GM19099 (cell line): ENCODE measurements around the gene RPS4Y1.

Experiments
- POLR2A ChIP-seq: IDR thresholded peaks from 3 replicates; pipeline ENCODE4 v1.6.1; 2011; ENCODE audit warnings: low read depth; ENCODE audit not compliant: insufficient read length; ENCODE audit errors: extremely low read depth

The RPS4Y1 gene

GRCh38 chrY:2841471-2841893, at the start of gene RPS4Y1:
Gene RPS4Y1 (plus strand): TSS chrY:2841602. CDS start chrY:2841625, 23 bp downstream.
- TF ChIP-seq POLR2A, result no peak

GRCh38 chrY:2796977-2797523, 44.4 kb upstream of the RPS4Y1 start:
- TF ChIP-seq POLR2A, result no peak

- no peak for TF ChIP-seq POLR2A
Observed at GRCh38 chrY:2797991-2798390, 43.4 kb upstream of the RPS4Y1 start.

GRCh38 chrY:2800246-2800645, 41.2 kb upstream of the RPS4Y1 start:
- no peak for TF ChIP-seq POLR2A

- no peak for TF ChIP-seq POLR2A
Observed at GRCh38 chrY:2824471-2824870, 16.9 kb upstream of the RPS4Y1 start.

GRCh38 chrY:2828497-2828896, 12.9 kb upstream of the RPS4Y1 start:
- no peak for TF ChIP-seq POLR2A

GRCh38 chrY:2835230-2835629, 6.2 kb upstream of the RPS4Y1 start:
- TF ChIP-seq POLR2A, result no peak

- no peak for TF ChIP-seq POLR2A
Observed at GRCh38 chrY:2837078-2837477, 4.3 kb upstream of the RPS4Y1 start.

- TF ChIP-seq POLR2A, result no peak
Observed at GRCh38 chrY:2837932-2838331, 3.5 kb upstream of the RPS4Y1 start.

GRCh38 chrY:2846791-2847190, 5.4 kb downstream of the RPS4Y1 start:
- TF ChIP-seq POLR2A, result no peak

- TF ChIP-seq POLR2A, result no peak
Observed at GRCh38 chrY:2848384-2848783, 7.0 kb downstream of the RPS4Y1 start.

GRCh38 chrY:2849368-2849767, 8.0 kb downstream of the RPS4Y1 start:
- no peak for TF ChIP-seq POLR2A

- TF ChIP-seq POLR2A, result no peak
Observed at GRCh38 chrY:2854145-2854774, 12.9 kb downstream of the RPS4Y1 start.

- TF ChIP-seq POLR2A, result no peak
Observed at GRCh38 chrY:2857068-2857467, 15.7 kb downstream of the RPS4Y1 start.

- TF ChIP-seq POLR2A, result no peak
Observed at GRCh38 chrY:2857686-2858085, 16.3 kb downstream of the RPS4Y1 start.

- no peak for TF ChIP-seq POLR2A
Observed at GRCh38 chrY:2859782-2860181, 18.4 kb downstream of the RPS4Y1 start.

GRCh38 chrY:2860511-2860910, 19.1 kb downstream of the RPS4Y1 start:
- no peak for TF ChIP-seq POLR2A
